Activated T-cell treated with anti-CD3 and anti-CD28 coated beads for 24 hours (primary cell): ENCODE data around the gene ST6GALNAC4.

ENCODE experiments used
- DNase-seq: peaks from one replicate; pipeline ENCODE4 v3.0.0-alpha.2; 2020; ENCODE audit warnings: low read depth

The ST6GALNAC4 gene

DNA sequence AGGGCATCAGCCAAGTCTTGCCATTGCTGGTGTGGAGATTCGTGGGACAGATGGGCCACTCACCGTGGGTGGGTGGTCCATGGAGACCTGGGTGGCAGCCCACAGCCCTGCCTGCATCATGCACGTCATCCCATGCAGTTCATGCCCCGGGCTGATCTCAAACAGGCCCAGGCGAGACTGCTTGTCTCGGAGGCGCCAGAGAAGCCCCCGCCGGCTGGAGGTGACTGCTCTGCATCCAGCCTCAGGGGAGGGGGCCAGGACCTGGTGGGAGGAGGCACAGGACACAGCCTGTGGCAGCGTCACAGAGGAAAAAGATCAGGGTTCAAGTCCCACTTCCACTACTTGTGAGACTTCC lies 12.8 kb upstream of the ST6GALNAC4 start:
- DNase-seq = no peak

DNA sequence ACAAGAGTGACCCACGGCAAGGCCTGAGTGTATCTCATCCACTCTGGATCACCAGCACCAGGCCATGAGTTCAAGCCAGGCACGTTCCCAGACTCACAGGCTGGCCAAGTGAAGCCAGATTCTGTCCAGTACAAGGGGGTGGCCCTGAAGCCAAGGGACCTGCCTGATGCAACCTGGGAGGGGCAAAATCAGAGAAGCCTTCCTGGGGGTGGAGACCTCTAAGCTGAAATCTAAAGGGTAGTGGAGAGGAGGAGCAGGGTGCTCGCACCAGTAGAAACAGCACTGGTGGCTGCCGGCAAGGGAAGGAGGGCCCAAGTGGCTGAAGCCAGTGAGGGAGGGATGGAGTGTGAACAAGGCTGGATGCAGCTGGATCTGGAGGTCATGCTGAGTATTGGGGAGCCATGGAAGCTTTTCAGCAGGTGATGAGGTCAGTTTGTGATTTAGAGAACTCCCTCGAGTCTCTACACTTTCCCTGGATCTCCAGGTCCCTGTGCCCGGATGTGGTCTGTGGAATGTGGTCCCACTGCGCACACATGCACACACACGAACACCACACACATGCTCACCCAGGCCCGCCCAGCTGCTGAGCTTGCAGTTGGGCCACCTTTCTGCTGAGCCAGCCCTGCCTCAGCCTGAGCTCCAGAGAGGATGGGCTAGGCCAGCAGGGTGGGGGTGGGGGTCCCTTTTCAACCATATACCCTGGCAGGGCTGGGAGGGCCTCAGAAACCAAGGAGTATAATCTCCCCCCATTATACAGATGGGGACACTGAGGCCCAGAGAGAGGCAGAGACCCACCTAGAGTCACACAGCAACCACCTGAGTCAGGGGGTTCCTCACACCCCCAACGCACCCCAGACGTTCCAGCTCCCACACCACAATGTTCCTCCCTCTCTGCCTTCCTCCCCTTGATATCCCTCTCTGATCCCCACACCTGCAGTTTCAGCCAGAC lies 12.1 kb upstream of the ST6GALNAC4 start:
- DNase-seq = no peak

GRCh38 chr9:127927988-127928675 lies 11.3 kb upstream of the ST6GALNAC4 start:
- no peak for DNase-seq

GRCh38 chr9:127927201-127927987 lies 10.6 kb upstream of the ST6GALNAC4 start:
- peak; percentile 61 for DNase-seq

DNA sequence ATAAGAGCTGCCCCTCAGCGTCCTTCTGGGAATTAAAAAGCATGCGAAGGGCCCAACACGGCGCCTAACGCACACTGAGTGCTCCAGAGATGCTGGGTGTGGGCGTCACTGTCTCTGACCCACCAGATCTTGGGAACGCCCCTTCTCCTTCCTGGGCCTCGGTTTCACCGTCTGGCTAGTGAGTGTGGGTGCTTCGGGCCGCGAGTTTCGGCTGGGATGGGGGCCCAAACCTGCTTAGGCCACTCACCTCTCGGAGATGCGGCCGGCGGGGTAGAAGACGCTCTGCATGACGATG lies 10.0 kb upstream of the ST6GALNAC4 start:
- no peak for DNase-seq

DNA sequence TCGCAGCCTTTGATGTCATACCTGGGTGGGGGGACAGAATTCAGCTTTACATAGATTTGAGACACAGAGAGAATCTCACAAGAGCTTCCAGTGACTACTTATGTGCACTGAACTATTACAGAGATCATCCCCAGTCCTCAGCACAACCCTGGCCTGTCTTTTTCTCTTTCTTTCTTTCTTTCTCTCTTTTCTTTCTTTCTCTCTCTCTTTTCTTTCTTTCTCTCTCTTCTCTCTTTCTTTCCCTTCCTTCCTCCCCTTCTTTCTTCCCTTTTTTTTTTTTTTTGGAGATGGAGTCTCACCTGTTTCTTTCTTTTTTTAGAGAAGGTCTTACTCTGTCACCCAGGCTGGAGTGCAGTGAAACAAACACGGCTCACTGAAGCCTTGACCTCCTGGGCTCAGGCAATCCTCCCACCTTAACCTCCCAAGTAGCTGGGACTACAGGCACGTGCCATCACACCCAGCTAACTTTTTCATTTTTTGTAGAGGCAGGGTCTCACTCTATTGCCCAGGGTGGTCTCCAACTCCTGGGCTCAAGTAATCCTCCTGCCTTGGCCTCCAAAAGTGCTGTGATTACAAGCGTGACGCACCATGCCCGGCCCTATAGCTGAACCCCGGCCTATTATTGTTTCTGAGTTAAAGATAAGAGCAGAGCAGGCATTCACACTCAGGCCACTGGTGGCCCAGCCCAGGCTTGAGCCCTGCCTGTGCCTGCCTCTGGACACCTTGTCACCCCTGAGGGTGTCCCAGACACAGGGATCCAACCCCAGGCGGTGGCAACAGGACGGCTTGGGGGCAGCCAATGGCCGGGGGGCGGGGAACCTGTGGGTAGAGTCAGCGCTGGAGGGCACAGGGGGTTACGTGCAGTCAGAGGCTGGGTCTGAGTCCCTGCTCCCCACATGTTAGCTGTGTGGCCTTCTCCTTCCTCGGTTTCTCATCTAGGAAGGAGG lies 9.4 kb upstream of the ST6GALNAC4 start:
- no peak for DNase-seq

DNA sequence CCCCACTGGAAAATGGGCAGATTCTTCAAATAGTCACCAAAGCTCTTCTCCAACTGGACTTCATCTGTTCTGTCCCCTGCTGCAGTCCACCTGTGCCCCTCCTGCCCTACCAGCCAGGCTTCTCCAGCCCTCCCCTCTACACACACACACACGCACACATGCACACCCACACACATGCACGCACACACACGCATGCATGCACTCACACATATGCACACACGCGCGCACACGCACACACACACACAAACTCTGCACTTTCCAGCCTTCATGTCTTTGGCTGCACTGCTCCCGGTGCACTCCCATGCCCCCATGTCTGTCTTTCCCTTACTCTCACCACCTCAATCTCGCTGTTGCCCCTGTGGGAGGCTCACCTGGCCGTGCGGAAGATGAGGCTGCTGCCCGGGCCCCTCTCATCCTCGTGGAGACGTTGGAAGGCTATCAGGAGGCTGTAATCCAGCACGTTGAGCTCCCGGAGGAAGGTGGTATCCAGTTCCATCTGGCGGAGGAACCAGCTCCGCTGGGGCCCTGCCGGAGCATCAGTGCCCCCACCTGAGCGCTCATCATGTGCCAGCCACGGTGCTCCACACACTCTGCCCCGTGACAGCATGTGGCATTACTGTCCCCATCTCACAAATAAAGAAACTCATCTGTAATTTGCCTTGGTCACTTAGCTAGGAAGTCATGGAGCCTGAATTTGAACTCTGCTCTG lies 8.0 kb upstream of the ST6GALNAC4 start:
- no peak for DNase-seq

- DNase-seq = no peak
Observed at GRCh38 chr9:127923771-127924170, 6.9 kb upstream of the ST6GALNAC4 start.

- no peak for DNase-seq
Observed at GRCh38 chr9:127923046-127923445, 6.2 kb upstream of the ST6GALNAC4 start.

DNA sequence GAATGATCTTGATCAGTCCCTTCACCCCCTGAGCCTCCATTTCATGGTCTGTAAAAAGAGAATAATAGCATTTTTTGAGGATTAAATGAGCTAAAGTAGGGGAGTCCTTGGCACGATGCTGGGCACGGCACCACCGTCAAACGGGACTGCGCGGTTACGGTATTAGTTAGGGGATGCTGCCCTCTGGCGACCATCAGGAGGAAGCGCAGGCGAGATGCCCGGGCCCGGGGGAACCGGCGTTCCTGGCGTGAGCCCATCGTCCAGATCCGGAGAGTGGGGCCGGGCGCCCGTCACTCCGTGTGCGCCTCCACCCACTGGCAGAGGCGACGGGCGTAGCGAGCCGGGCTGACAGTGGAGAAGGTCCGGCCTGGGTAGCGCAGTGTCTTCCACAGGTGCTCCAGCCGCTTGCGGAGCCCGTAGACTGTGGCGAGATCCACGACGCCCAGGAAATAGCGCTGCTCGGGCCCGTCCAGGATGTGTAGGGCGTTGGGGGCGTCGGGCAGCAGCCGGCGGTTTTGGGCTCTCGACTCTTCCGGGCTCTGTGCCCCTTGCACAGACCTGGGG lies 4.8 kb upstream of the ST6GALNAC4 start:
- peak; percentile 74 for DNase-seq

DNA sequence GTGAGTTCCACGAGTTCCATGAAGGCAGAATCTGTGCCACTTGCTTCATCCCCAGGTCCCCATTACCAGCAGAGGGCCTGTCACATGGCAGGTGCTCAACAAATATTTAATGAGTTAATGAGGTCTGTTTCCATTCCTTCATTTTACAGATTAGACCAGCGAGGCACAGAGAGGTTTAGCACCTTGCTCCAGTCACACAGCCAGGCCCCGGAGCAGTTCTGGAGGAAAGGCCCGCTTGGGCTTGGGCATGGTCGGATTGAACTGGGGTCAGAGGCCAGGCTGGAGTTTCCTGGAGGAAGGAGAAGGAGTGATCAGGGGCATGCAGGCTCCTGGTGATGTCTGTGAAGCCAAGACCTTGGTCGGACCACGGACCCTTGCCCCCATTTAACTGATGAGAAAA lies 4.0 kb upstream of the ST6GALNAC4 start:
- no peak for DNase-seq

DNA sequence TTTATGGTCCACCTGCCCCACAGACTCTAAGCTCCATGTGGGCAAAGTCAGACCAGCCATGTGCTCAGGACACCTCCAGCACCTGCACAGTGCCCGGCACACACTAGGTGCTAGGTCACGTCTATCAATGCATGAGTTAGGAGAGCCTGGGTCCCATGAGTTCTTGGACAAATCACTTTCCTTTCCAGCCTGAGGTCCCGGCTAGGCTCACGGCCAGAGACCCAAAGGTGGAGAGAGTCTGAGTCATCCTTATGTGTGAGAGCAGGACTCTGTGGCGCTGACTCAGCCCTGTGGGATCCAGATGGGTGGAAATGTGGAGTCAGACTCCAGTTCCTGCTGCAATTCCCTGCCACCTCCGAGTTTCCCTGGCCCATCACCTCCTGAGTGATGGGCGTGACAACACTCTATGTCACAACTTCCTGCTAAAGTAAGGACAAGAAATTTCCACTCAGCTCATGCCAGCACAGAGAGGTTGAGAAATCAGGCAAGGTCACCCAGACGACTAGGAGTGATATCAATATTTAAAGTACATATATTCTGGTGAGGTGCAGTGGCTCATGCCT lies 2.5 kb upstream of the ST6GALNAC4 start:
- DNase-seq = no peak

GRCh38 chr9:127918183-127919107 lies 1.6 kb upstream of the ST6GALNAC4 start:
- DNase-seq = no peak

DNA sequence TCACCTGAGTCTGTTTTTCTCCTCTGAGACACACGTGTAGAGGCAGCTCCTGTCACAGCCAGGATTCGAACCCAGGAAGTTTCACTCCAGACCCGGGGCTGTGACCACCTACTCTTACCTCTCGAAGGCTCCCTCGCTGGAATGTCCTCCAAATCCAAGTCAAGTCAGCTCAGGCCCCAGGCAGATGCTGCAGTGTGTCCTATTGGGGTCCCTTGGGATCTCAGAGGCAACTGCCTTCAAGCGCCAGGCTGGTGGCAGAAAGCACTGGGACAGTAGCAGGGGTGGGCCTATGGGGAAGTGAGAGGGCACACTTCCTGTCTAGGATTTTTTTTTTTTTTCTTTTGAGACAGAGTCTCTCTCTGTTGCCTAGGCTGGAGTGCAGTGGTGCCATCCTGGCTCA lies 762 bp upstream of the ST6GALNAC4 start:
- DNase-seq = no peak

- DNase-seq = no peak
Observed at GRCh38 chr9:127915801-127916719, 781 bp downstream of the ST6GALNAC4 start.

DNA sequence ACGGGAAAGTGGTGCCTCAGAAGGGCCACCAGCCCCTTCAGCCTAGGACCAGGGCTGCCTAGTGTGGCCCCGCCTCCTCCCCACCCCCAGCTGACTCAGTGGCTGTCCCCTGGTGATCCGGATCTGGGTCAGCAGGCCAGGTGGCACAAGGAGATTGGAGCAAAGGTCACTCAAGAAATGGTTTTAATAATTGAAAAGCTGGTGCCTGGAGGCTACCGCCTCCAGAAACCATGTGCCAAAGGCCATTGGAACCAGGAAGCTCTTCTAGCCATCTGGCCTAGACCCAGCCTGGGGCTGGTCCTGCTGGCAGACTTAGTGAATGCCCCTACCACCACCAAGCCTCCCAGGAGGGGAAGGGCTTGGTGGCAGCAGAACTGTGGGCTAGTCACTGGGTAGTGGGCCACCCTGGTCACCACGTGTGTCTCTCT lies 1.5 kb downstream of the ST6GALNAC4 start:
- DNase-seq = no peak

GRCh38 chr9:127913682-127914081 lies 3.2 kb downstream of the ST6GALNAC4 start:
- DNase-seq = no peak

GRCh38 chr9:127912882-127913281 lies 4.0 kb downstream of the ST6GALNAC4 start:
- no peak for DNase-seq
